ENCODE results near the gene TOM1L2. TPM values are rescaled to one million over a fixed set of nuclear protein-coding genes. Genes with fewer than 3 reads are reported as not detected.

The TOM1L2 gene
- polyA plus RNA-seq, 1 experiment: 25.5 TPM

- no peak for DNase-seq (ENCODE audit: low read depth, low spot score)
- Histone ChIP-seq H3K4me3 (ENCODE audit: low read depth, low read length) (no peak overlapping the region), H3K27me3 (ENCODE audit: control insufficient read depth, insufficient read depth, low read length) (no peaks in the 10 kb centered on the region), H3K27ac (ENCODE audit: low read depth, low read length) (no peak overlapping the region), H3K9me3 (ENCODE audit: control insufficient read depth, insufficient read depth, low read length) (no peaks in the 10 kb centered on the region)
- POLR2A ChIA-PET: no interaction called here
- no peak for TF ChIP-seq CTCF (IDR thresholded peaks at IDR 0.05; ENCODE audit: low read depth, low read length)
- CTCF ChIA-PET: interaction anchor here (1.1 kb wide), 1 partner anchor 68 kb away, joined by 3 read pairs; no protein-coding TSS in a partner anchor
Observed at GRCh38 chr17:17965152-17965721, 7.0 kb downstream of the TOM1L2 start.

GRCh38 chr17:17964710-17965109, 7.5 kb downstream of the TOM1L2 start:
- H3K27me3 ChIP-seq (ENCODE audit: control insufficient read depth, insufficient read depth, low read length): no peaks in the 10 kb centered on the region
- POLR2A ChIA-PET: no interaction called here
- no peak overlapping the region for H3K27ac ChIP-seq (ENCODE audit: low read depth, low read length)
- DNase-seq (ENCODE audit: low read depth, low spot score): no peak
- no peak for TF ChIP-seq CTCF (IDR thresholded peaks at IDR 0.05; ENCODE audit: low read depth, low read length)
- H3K4me3 ChIP-seq (ENCODE audit: low read depth, low read length): no peak overlapping the region
- H3K9me3 ChIP-seq (ENCODE audit: control insufficient read depth, insufficient read depth, low read length): no peaks in the 10 kb centered on the region
- CTCF ChIA-PET: no interaction called here

GRCh38 chr17:17963694-17964436, 8.3 kb downstream of the TOM1L2 start:
- no peak for DNase-seq (ENCODE audit: low read depth, low spot score)
- H3K9me3 ChIP-seq (ENCODE audit: control insufficient read depth, insufficient read depth, low read length): no peaks in the 10 kb centered on the region
- H3K27ac ChIP-seq (ENCODE audit: low read depth, low read length): no peak overlapping the region
- no peaks in the 10 kb centered on the region for H3K27me3 ChIP-seq (ENCODE audit: control insufficient read depth, insufficient read depth, low read length)
- POLR2A ChIA-PET: no interaction called here
- CTCF ChIA-PET: interaction anchor here (1.1 kb wide), 1 partner anchor 17 kb away, joined by 3 read pairs; no protein-coding TSS in a partner anchor
- no peak overlapping the region for H3K4me3 ChIP-seq (ENCODE audit: low read depth, low read length)
- TF ChIP-seq CTCF (IDR thresholded peaks at IDR 0.05; ENCODE audit: low read depth, low read length): no peak

- POLR2A ChIA-PET: no interaction called here
- TF ChIP-seq CTCF (IDR thresholded peaks at IDR 0.05; ENCODE audit: low read depth, low read length): no peak
- Histone ChIP-seq H3K4me3 (ENCODE audit: low read depth, low read length) (no peak overlapping the region), H3K27ac (ENCODE audit: low read depth, low read length) (no peak overlapping the region), H3K27me3 (ENCODE audit: control insufficient read depth, insufficient read depth, low read length) (no peaks in the 10 kb centered on the region), H3K9me3 (ENCODE audit: control insufficient read depth, insufficient read depth, low read length) (no peaks in the 10 kb centered on the region)
- CTCF ChIA-PET: interaction anchor here (1.1 kb wide), 1 partner anchor 16 kb away, joined by 3 read pairs; no protein-coding TSS in a partner anchor
- DNase-seq (ENCODE audit: low read depth, low spot score): no peak
Observed at GRCh38 chr17:17963066-17963465, 9.1 kb downstream of the TOM1L2 start.

- ChIA-PET CTCF (interaction anchor here (1.5 kb wide), 1 partner anchor 41 kb away, joined by 4 read pairs; no protein-coding TSS in a partner anchor), POLR2A (interaction anchor here (1.3 to 1.8 kb wide), 2 partner anchors 12 to 39 kb away, joined by 5 to 8 read pairs; partner anchors contain the start of genes DRC3 and TOM1L2)
- H3K4me3 ChIP-seq (ENCODE audit: low read depth, low read length): no peak overlapping the region
- peaks cover 3% of the 10 kb centered on the region; the same call in 1 of the 2 replicates for H3K9me3 ChIP-seq (ENCODE audit: control insufficient read depth, insufficient read depth, low read length)
- no peak for DNase-seq (ENCODE audit: low read depth, low spot score)
- no peak for TF ChIP-seq CTCF (IDR thresholded peaks at IDR 0.05; ENCODE audit: low read depth, low read length)
- no peaks in the 10 kb centered on the region for H3K27me3 ChIP-seq (ENCODE audit: control insufficient read depth, insufficient read depth, low read length)
- peak overlapping the region; percentile 63 for H3K27ac ChIP-seq (ENCODE audit: low read depth, low read length)
Observed at GRCh38 chr17:17960500-17961030, 11.6 kb downstream of the TOM1L2 start.

All from AG04450 (cell line).